ENCODE results near the gene PLEKHG4.

Gene PLEKHG4

GRCh38 chr16:67245186-67245585 is 34.1 kb upstream of the PLEKHG4 start:
- peak; percentile 91 for DNase-seq
- Histone ChIP-seq H3K9me3 (ENCODE audit: severe bottlenecking) (no peaks in the 10 kb centered on the region), H3K27me3 (ENCODE audit: insufficient read depth, low read depth, severe bottlenecking) (peaks cover 3% of the 10 kb centered on the region), H3K27ac (peak overlapping the region; percentile 67), H3K36me3 (no peaks in the 10 kb centered on the region), H3K4me3 (ENCODE audit: low read depth, low read length) (peak overlapping the region; percentile 77)
- no peak for TF ChIP-seq CTCF (IDR thresholded peaks at IDR 0.05; ENCODE audit: low read depth, low read length)

GRCh38 chr16:67245674-67246080 is 33.7 kb upstream of the PLEKHG4 start:
- TF ChIP-seq CTCF (IDR thresholded peaks at IDR 0.05; ENCODE audit: low read depth, low read length) = no peak
- Histone ChIP-seq H3K9me3 (ENCODE audit: severe bottlenecking) (no peaks in the 10 kb centered on the region), H3K4me3 (ENCODE audit: low read depth, low read length) (peak overlapping the region; percentile 77), H3K36me3 (no peaks in the 10 kb centered on the region), H3K27ac (peak overlapping the region; percentile 67), H3K27me3 (ENCODE audit: insufficient read depth, low read depth, severe bottlenecking) (peaks cover 3% of the 10 kb centered on the region)
- no peak for DNase-seq

GRCh38 chr16:67246081-67246755 is 33.1 kb upstream of the PLEKHG4 start:
- peak; percentile 91 for DNase-seq
- Histone ChIP-seq H3K36me3 (no peaks in the 10 kb centered on the region), H3K4me3 (ENCODE audit: low read depth, low read length) (peak overlapping the region; percentile 77), H3K27me3 (ENCODE audit: insufficient read depth, low read depth, severe bottlenecking) (peaks cover 3% of the 10 kb centered on the region), H3K9me3 (ENCODE audit: severe bottlenecking) (no peaks in the 10 kb centered on the region), H3K27ac (peak overlapping the region; percentile 67)
- TF ChIP-seq CTCF (IDR thresholded peaks at IDR 0.05; ENCODE audit: low read depth, low read length) = peak; percentile 64

GRCh38 chr16:67246756-67247191 is 32.6 kb upstream of the PLEKHG4 start:
- TF ChIP-seq CTCF (IDR thresholded peaks at IDR 0.05; ENCODE audit: low read depth, low read length) = no peak
- H3K9me3 ChIP-seq (ENCODE audit: severe bottlenecking) = no peaks in the 10 kb centered on the region
- peak overlapping the region; percentile 77 for H3K4me3 ChIP-seq (ENCODE audit: low read depth, low read length)
- no peaks in the 10 kb centered on the region for H3K36me3 ChIP-seq
- H3K27me3 ChIP-seq (ENCODE audit: insufficient read depth, low read depth, severe bottlenecking) = peaks cover 3% of the 10 kb centered on the region
- H3K27ac ChIP-seq = peak overlapping the region; percentile 67
- DNase-seq = peak; percentile 67

- 0 out of 2 replicates have a peak, but pooled peaks have one; percentile 5 for TF ChIP-seq CTCF (IDR thresholded peaks at IDR 0.05; ENCODE audit: low read depth, low read length)
- H3K27ac ChIP-seq = peak within 1 kb of the TSS; percentile 67
- peak within 1 kb of the TSS; percentile 77 for H3K4me3 ChIP-seq (ENCODE audit: low read depth, low read length)
- H3K27me3 ChIP-seq (ENCODE audit: insufficient read depth, low read depth, severe bottlenecking) = peaks cover 3% of the 10 kb centered on the region
- H3K36me3 ChIP-seq = no peaks in the 10 kb centered on the region
- DNase-seq = peak; percentile 98
- no peaks in the 10 kb centered on the region for H3K9me3 ChIP-seq (ENCODE audit: severe bottlenecking)
Observed at GRCh38 chr16:67247192-67248072, 31.9 kb upstream of the PLEKHG4 start, which contains the start of gene FHOD1. TSS of gene FHOD1 (minus strand) at chr16:67247481. CDS start at chr16:67247410, 71 bp downstream.

Measured in WERI-Rb-1 (cell line).